Natural killer cell (primary cell): ENCODE results near the gene C1QC. TPM values are rescaled to one million over a fixed set of nuclear protein-coding genes. Genes with fewer than 3 reads are reported as not detected.

ENCODE experiments used
- ATAC-seq, 3 donors: fragments of 150-1000 bp in 2 of 3; fragments of 200-7000 bp in 1 of 3; cut with Tn5 transposase; 1 replicate in 1 of 3; 2 replicates in 2 of 3; pipeline ENCODE4 v1.10.0; 2021; ENCODE audit warnings: mild to moderate bottlenecking in 2 of 3, moderate library complexity in 2 of 3
- DNase-seq, 2 donors: peaks; one replicate each; pipeline versions ENCODE4 v3.0.0 to v3.0.0-alpha.2; 2013 to 2021; ENCODE audit warnings: mixed read lengths in 1 of 2
- H3K27ac ChIP-seq: one replicate; pipeline ENCODE4 v1.5.1; 2013; ENCODE audit warnings: mild to moderate bottlenecking, low read length
- H3K27me3 ChIP-seq: one replicate; pipeline ENCODE4 v1.6.1; 2013; ENCODE audit warnings: low read length; ENCODE audit not compliant: control insufficient read depth, insufficient read depth
- H3K36me3 ChIP-seq: one replicate; pipeline ENCODE4 v1.6.1; 2013; ENCODE audit warnings: low read length; ENCODE audit not compliant: control insufficient read depth, insufficient read depth
- H3K4me1 ChIP-seq: one replicate; pipeline ENCODE4 v1.6.1; 2013; ENCODE audit warnings: low read length; ENCODE audit not compliant: control insufficient read depth, insufficient read depth
- H3K4me3 ChIP-seq: one replicate; pipeline ENCODE4 v1.5.1; 2013; ENCODE audit warnings: low read length
- H3K9me3 ChIP-seq: one replicate; pipeline ENCODE4 v1.6.1; 2013; ENCODE audit warnings: low read length; ENCODE audit not compliant: control insufficient read depth, insufficient read depth
- H3K27ac Mint-ChIP-seq, 2 donors: one replicate each; pipeline ENCODE4 v1.8.0; 2022; ENCODE audit warnings: mild to moderate bottlenecking in 2 of 2, mixed read lengths in 2 of 2, moderate library complexity in 1 of 2
- H3K27me3 Mint-ChIP-seq, 2 donors: one replicate each; pipeline ENCODE4 v1.8.0; 2022; ENCODE audit warnings: low read depth in 2 of 2, mixed read lengths in 2 of 2
- H3K36me3 Mint-ChIP-seq: one replicate; pipeline ENCODE4 v1.8.0; 2022; ENCODE audit warnings: mixed read lengths
- H3K4me1 Mint-ChIP-seq, 2 donors: one replicate each; pipeline ENCODE4 v1.8.0; 2022; ENCODE audit warnings: mixed read lengths in 2 of 2
- H3K4me3 Mint-ChIP-seq: one replicate; pipeline ENCODE4 v1.8.0; 2022; ENCODE audit warnings: mild to moderate bottlenecking, moderate library complexity, mixed read lengths
- H3K9me3 Mint-ChIP-seq, 2 donors: one replicate each; pipeline ENCODE4 v1.8.0; 2022; ENCODE audit warnings: mixed read lengths in 2 of 2
- CTCF ChIP-seq: fragments of 200-600 bp; IDR thresholded peaks from one replicate; pipeline ENCODE4 v1.8.0; 2022; ENCODE audit warnings: antibody characterized with exemption
- WGBS: methylation state at CpG from one replicate; pipeline ENCODE4 v1.1.7; 2013; ENCODE audit warnings: missing lambda C conversion rate; ENCODE audit not compliant: insufficient coverage; 5-methylcytosine and 5-hydroxymethylcytosine counted together
- intact Hi-C: fragments of 100-400 bp; cut with micrococcal nuclease; formaldehyde crosslinking; loops from one replicate; pipeline ENCODE4 v1.14.2; 2022
- total RNA-seq, 4 donors: library from RNA; stranded (reverse); fragments of 120-200 nt in 1 of 4; gene quantifications; one replicate each; pipeline versions ENCODE4 v1.2.3 to v1.2.4, GENCODE V29; 2013 to 2022

Gene C1QC
- total RNA-seq, 3 donors from 2014 or later (not counting 1 experiment from before 2014, with no cell fraction given) = 0.33 TPM; not detected in 2

- Histone ChIP-seq H3K4me1 (no peaks in the 10 kb centered on the region), H3K27me3 (no peaks in the 10 kb centered on the region), H3K27ac (no peak overlapping the region), H3K4me3 (no peak overlapping the region), H3K36me3 (no peaks in the 10 kb centered on the region), H3K9me3 (no peaks in the 10 kb centered on the region)
- no peak for TF ChIP-seq CTCF
- Mint-ChIP-seq H3K9me3 (no peaks in the 10 kb centered on the region), H3K27me3 (peaks cover 17 to 28% of the 10 kb centered on the region in 2 donors), H3K4me3 (no peak overlapping the region), H3K27ac (no peak overlapping the region), H3K4me1 (no peaks in the 10 kb centered on the region), H3K36me3 (no peaks in the 10 kb centered on the region)
- ATAC-seq (no peak), DNase-seq (no peak)
- intact Hi-C loops = no loop called here
- 54% methylated on average over 12 of the region's 12 CpGs for WGBS
Observed at GRCh38 chr1:22670352-22670975, 27.0 kb downstream of the C1QC start.

- Mint-ChIP-seq H3K27ac (no peak overlapping the region), H3K9me3 (no peaks in the 10 kb centered on the region), H3K36me3 (no peaks in the 10 kb centered on the region), H3K4me3 (no peak overlapping the region), H3K27me3 (peaks cover 17 to 28% of the 10 kb centered on the region in 2 donors), H3K4me1 (no peaks in the 10 kb centered on the region)
- no peak for TF ChIP-seq CTCF
- Histone ChIP-seq H3K4me3 (no peak overlapping the region), H3K36me3 (no peaks in the 10 kb centered on the region), H3K27ac (no peak overlapping the region), H3K9me3 (no peaks in the 10 kb centered on the region), H3K27me3 (no peaks in the 10 kb centered on the region), H3K4me1 (no peaks in the 10 kb centered on the region)
- WGBS = 80% methylated on average over 4 of the region's 4 CpGs
- intact Hi-C loops = no loop called here
- DNase-seq = no peak
- ATAC-seq = no peak
Observed at GRCh38 chr1:22671999-22672398, 28.6 kb downstream of the C1QC start.

- no peaks in the 10 kb centered on the region for H3K4me1 ChIP-seq
- no peak for ATAC-seq
- 13% methylated on average over 15 of the region's 17 CpGs for WGBS
- H3K27ac Mint-ChIP-seq = no peak overlapping the region
- intact Hi-C loops = loop anchor here (1.0 kb wide), 1 partner anchor 216 kb away; no protein-coding TSS in a partner anchor
- no peaks in the 10 kb centered on the region for H3K9me3 ChIP-seq
- H3K36me3 Mint-ChIP-seq = no peaks in the 10 kb centered on the region
- peaks cover 8 to 24% of the 10 kb centered on the region in 2 donors for H3K27me3 Mint-ChIP-seq
- TF ChIP-seq CTCF = peak; percentile 20
- DNase-seq = no peak
- H3K27me3 ChIP-seq = no peaks in the 10 kb centered on the region
- H3K9me3 Mint-ChIP-seq = no peaks in the 10 kb centered on the region
- H3K4me3 Mint-ChIP-seq = no peak overlapping the region
- H3K4me1 Mint-ChIP-seq = no peaks in the 10 kb centered on the region
- H3K4me3 ChIP-seq = no peak overlapping the region
- H3K36me3 ChIP-seq = no peaks in the 10 kb centered on the region
- H3K27ac ChIP-seq = no peak overlapping the region
Observed at GRCh38 chr1:22673486-22674409, 30.3 kb downstream of the C1QC start.
